GM18508 (cell line): ENCODE results near the gene FABP3.
"Not testable (repeated sequence)": the region's sequence is repeated elsewhere in the genome, so short reads cannot be mapped to it uniquely, and the experiment has no call there.

Experiments used
- ATAC-seq: cut with Tn5 transposase; IDR thresholded peaks from one replicate; pipeline ENCODE4 v1.9.1; 2021; ENCODE audit warnings: moderate number of reproducible peaks; ENCODE audit not compliant: insufficient read depth, unreplicated experiment

FABP3 gene

GRCh38 chr1:31400393-31400792, 27.5 kb upstream of the FABP3 start:
- no peak for ATAC-seq

- no peak for ATAC-seq
Measured at GRCh38 chr1:31399976-31400375, 27.1 kb upstream of the FABP3 start.

GRCh38 chr1:31398246-31398645, 25.4 kb upstream of the FABP3 start:
- no peak for ATAC-seq

- ATAC-seq, result no peak
Measured at GRCh38 chr1:31397360-31398095, 24.7 kb upstream of the FABP3 start.

- ATAC-seq, result no peak
Measured at GRCh38 chr1:31396633-31397351, 23.9 kb upstream of the FABP3 start.

- no peak for ATAC-seq
Measured at GRCh38 chr1:31394584-31395193, 21.8 kb upstream of the FABP3 start.

- ATAC-seq, result no peak
Measured at GRCh38 chr1:31393463-31393862, 20.6 kb upstream of the FABP3 start.

GRCh38 chr1:31390071-31390470, 17.2 kb upstream of the FABP3 start:
- no peak for ATAC-seq

- no peak for ATAC-seq
Measured at GRCh38 chr1:31389616-31390015, 16.7 kb upstream of the FABP3 start.

- no peak for ATAC-seq
Measured at GRCh38 chr1:31387612-31388011, 14.7 kb upstream of the FABP3 start.

GRCh38 chr1:31386576-31387243, 13.8 kb upstream of the FABP3 start:
- ATAC-seq, result not testable (repeated sequence)

- ATAC-seq, result no peak
Measured at GRCh38 chr1:31383967-31384366, 11.1 kb upstream of the FABP3 start.

- ATAC-seq, result no peak
Measured at GRCh38 chr1:31382379-31382989, 9.6 kb upstream of the FABP3 start.

- no peak for ATAC-seq
Measured at GRCh38 chr1:31381394-31382294, 8.8 kb upstream of the FABP3 start.

- no peak for ATAC-seq
Measured at GRCh38 chr1:31380181-31380580, 7.3 kb upstream of the FABP3 start.

GRCh38 chr1:31378001-31378400, 5.1 kb upstream of the FABP3 start:
- no peak for ATAC-seq

- no peak for ATAC-seq
Measured at GRCh38 chr1:31377364-31377863, 4.5 kb upstream of the FABP3 start.

- ATAC-seq, result no peak
Measured at GRCh38 chr1:31376375-31377134, 3.7 kb upstream of the FABP3 start.
